HEK293T (cell line): Measurements from ENCODE around the gene ARHGAP45.

ENCODE experiments used
- BHLHE40 ChIP-seq: fragments of 450-650 bp; IDR thresholded peaks from 2 replicates; pipeline ENCODE4 v1.6.1; 2016; ENCODE audit warnings: mild to moderate bottlenecking, moderate library complexity, borderline replicate concordance
- ELF4 ChIP-seq: fragments of 450-650 bp; IDR thresholded peaks from 2 replicates; pipeline ENCODE4 v1.6.1; 2017; ENCODE audit warnings: antibody characterized with exemption
- FOXA1 ChIP-seq: fragments of 450-650 bp; IDR thresholded peaks from 2 replicates; pipeline ENCODE4 v1.6.1; 2016; ENCODE audit warnings: mild to moderate bottlenecking
- HDGF ChIP-seq: fragments of 450-650 bp; IDR thresholded peaks from 2 replicates; pipeline ENCODE4 v1.6.1; 2017; ENCODE audit warnings: antibody characterized with exemption, borderline replicate concordance
- SP1 ChIP-seq: fragments of 450-650 bp; IDR thresholded peaks from 2 replicates; pipeline ENCODE4 v1.6.1; 2017
- SUZ12 ChIP-seq: fragments of 450-650 bp; IDR thresholded peaks from 2 replicates; pipeline ENCODE4 v1.6.1; 2016; ENCODE audit warnings: mild to moderate bottlenecking
- TARDBP ChIP-seq: fragments of 450-650 bp; IDR thresholded peaks from 2 replicates; pipeline ENCODE4 v1.6.1; 2016

DNA sequence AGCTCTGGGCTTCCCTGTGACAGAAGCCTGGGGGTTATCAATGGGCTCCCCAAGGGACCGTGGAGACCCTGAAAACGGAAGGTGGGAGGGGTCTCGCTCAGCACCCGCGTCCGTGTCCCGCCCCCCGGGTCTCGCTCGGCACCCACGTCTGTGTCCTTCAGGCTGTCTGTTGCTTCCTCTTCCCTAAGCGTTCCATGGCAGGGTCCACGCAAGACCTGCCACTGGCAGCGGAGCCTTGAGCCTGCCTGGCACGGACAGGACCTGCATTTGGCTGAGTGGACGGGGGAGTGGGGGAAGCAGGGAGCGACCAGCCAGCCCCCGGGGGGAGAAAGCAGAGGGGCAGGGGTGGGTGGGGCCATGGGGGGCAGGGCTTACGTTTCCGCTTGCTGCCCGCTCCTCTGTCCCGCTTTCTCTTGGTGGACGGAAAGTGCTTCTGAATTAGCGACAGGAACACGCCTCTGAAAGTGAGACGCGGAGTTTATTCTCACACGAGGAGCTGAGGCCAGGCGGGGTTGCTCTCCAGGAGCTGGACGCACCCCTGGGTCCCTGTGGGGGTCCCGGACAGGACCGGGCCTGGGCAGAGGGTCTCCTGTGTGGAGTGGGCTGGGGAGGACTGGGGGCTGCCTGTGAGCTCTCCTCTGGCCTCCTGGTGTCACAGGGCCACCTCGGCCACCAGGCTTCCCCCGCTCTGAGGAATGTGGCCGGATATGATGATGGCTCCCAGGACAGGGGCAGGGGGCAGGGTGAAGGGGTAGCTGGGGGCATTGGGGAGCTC, 48.9 kb downstream of the ARHGAP45 start:
- TF ChIP-seq FOXA1 (no peak), BHLHE40 (no peak), SUZ12 (no peak), SP1 (no peak), TARDBP (no peak), HDGF (no peak), ELF4 (no peak)
